CD4-positive, alpha-beta T cell treated with Interleukin-17A for 4 hours (primary cell): ENCODE measurements around the gene UHMK1.
"Not testable (repeated sequence)": the region's sequence is repeated elsewhere in the genome, so short reads cannot be mapped to it uniquely, and the experiment has no call there.

Experiments
- DNase-seq: peaks from one replicate; pipeline ENCODE4 v3.0.0-alpha.2; 2020; ENCODE audit warnings: mixed read lengths

UHMK1 gene, protein sequence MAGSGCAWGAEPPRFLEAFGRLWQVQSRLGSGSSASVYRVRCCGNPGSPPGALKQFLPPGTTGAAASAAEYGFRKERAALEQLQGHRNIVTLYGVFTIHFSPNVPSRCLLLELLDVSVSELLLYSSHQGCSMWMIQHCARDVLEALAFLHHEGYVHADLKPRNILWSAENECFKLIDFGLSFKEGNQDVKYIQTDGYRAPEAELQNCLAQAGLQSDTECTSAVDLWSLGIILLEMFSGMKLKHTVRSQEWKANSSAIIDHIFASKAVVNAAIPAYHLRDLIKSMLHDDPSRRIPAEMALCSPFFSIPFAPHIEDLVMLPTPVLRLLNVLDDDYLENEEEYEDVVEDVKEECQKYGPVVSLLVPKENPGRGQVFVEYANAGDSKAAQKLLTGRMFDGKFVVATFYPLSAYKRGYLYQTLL

DNA sequence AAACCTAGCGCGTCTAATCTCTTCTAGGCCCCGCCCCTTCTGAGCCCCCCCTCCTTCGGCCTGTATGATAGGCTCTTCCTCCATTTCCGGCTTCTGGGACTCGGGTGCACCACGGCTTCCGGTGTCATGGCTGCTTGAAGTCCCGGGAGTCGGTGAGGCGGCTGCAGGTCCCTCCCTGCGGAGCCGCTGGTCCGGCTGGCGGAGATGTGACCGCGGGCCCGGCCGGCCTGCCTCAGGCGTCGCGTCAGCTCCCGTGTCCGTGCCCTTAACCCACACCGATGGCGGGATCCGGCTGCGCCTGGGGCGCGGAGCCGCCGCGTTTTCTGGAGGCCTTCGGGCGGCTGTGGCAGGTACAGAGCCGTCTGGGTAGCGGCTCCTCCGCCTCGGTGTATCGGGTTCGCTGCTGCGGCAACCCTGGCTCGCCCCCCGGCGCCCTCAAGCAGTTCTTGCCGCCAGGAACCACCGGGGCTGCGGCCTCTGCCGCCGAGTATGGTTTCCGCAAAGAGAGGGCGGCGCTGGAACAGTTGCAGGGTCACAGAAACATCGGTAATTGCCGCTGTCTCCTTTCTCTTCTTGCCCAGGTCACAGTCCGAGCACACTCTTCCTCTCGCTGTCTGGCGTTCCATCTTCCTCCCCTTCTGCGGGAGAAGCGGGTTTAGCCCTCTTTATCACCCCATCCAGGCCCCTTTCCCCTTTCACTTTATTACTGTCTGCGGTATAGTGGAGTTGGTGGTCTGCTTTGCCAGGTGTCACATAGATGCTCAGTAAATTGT, at the start of gene UHMK1:
UHMK1 (plus strand) TSS at position 96 of the 773 bp plus-strand sequence; CDS start at position 279, 183 bp downstream.
- DNase-seq: peak; percentile 90

GRCh38 chr1:162454361-162454760, 43.3 kb upstream of the UHMK1 start:
- DNase-seq: not testable (repeated sequence)

DNA sequence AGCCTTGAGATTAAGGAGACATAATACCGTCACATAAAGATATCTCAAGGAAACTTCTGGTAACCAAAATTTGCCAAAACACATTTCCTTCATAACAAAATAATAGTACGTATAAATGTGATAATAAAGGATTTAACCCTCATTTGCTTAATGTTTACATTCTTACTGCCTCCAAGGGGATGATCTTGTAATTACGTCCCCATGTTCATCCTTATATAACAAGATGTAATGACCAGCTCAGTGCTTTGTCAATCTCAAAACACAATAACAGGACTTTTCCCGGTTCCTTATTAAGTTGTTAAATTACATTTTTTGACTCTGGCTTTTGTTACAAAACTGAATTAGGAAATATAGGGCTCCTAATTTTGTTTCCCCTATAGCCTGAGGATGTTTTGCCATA, 41.3 kb upstream of the UHMK1 start:
- no peak for DNase-seq

- no peak for DNase-seq
Observed at GRCh38 chr1:162458236-162458635, 39.4 kb upstream of the UHMK1 start.

DNA sequence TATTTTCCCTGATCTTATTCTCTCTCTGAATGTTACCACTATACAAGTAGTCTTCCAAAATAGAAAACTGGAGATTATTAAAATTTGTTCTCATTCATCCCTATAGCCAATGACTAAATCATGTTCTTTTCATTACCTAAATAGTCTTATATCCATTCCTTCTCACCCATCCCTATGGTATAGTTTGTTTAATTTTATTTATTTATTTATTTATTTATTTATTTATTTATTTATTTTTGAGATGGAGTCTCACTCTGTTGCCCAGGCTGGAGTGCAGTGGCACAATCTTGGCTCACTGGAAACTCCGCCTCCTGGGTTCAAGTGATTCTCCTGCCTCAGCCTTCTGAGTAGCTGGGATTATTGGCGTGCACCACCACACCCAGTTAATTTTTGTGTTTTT, 35.2 kb upstream of the UHMK1 start:
- not testable (repeated sequence) for DNase-seq

- DNase-seq: no peak
Observed at GRCh38 chr1:162463021-162463420, 34.6 kb upstream of the UHMK1 start.

GRCh38 chr1:162466797-162467196, 30.8 kb upstream of the UHMK1 start:
- no peak for DNase-seq

GRCh38 chr1:162470216-162470615, 27.4 kb upstream of the UHMK1 start:
- no peak for DNase-seq

DNA sequence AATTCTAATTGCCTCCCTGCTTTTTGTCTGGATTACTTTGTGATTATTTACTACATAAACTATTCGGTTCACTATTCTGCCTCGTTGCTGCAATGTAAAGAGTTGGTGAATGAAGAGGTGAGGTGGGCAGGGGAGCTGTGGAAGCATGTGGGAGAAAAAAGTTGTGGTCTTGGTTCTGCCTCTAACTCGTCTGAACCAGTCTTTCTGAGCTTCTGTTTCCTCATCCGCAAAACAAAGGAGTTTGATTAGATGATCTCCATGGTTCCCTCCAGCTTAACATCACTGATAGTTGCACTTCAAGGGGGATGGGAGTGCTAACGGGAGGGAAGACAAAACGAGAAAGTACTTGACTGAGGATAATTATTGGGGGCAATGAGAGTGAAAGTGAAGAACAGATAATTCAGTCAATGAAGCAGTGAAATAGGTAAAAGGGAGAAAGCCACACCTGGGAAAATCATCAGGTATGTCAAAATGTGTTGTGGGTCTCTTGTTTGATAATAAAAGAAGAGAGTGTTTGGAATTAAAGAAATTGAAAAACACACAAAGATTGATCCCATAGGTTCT, 26.2 kb upstream of the UHMK1 start:
- DNase-seq: no peak

DNA sequence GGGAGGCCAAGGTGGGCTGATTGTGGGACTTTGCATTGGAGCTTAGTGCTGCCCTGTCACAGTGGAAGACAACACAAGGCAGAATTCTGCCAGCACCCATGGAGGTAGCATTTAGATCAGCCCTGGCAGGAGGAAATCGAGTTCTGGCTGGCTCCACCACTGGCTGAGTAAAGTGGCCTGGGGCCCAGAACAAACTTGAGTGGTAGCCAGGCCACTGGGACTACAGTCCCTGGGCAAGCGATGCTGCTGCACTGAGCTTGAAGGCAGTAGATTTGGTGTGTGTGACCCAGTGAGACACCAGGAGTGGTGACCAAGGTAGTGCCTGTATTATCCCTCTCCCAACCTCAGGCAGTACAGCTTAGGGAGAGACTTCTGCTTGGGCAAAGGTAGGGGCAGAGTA, 22.5 kb upstream of the UHMK1 start:
- no peak for DNase-seq

DNA sequence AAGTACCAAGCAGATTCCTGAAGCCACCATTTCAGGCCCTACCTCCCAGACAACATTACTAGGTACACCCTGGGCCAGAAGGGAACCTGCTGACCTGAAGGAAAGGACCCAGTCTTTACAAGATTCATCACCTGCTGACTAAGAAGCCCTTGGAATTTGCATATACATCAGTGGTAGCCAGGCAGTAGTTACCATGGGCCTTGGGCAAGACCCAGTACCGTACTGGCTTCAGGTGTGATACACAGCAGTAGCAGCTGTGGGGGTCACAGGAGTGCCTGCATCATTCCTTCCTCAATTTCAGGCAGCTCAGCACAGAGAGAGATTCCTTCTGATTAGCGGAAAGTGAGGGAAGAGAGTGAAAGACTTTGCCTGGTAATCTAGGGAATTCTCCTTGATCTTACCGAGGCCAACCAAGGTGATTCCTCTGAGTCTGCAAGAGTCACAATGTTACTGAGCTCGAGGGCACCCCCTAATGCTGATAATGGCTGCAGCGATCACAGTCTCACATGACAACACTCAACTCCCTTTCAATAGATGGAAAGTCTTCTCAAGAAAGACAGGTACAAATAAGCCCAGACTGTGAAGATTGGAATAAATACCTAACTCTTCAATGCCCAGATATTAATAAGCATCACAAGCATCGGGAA, 22.0 kb upstream of the UHMK1 start:
- DNase-seq: no peak

GRCh38 chr1:162476620-162477019, 21.0 kb upstream of the UHMK1 start:
- DNase-seq: no peak

DNA sequence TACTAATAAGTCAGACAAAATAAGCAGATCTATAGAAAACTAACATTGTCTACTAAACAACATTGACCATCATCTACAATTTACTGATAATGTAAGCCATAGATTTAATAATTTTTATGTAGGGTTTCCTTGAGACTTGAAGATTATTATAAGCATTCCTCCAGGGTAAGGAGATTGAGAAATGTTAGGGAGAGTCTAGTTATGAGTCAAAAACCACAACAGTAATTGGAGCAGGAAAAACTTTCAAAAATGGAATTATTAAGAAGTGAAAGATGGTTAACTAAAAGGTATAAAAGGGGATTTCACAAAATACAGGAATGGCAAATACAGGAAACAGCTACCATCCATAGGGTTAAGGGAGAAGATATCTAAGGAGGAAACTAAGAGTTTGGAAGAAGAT, 12.4 kb upstream of the UHMK1 start:
- no peak for DNase-seq

- DNase-seq: no peak
Observed at GRCh38 chr1:162487241-162487640, 10.4 kb upstream of the UHMK1 start.

DNA sequence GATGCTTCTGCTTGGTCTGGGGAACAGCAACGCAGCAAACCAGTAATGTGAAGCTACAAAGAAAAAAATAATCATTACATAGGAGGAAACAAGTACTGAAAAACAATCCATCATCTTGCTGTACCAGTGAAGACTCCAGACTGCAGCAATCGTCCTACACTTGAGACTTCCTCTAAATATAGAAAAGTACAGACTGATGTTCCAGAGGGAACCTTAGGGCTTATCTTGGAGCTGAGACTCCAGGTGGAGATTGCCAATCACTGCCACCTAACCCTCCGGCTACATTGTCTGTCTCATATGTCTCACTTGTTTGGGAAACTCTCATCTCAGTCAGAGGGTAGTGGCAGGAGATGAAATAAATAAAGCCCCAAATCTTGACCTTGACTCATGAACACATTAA, 9.4 kb upstream of the UHMK1 start:
- no peak for DNase-seq

GRCh38 chr1:162495531-162496233, 1.9 kb upstream of the UHMK1 start:
- DNase-seq: not testable (repeated sequence)

DNA sequence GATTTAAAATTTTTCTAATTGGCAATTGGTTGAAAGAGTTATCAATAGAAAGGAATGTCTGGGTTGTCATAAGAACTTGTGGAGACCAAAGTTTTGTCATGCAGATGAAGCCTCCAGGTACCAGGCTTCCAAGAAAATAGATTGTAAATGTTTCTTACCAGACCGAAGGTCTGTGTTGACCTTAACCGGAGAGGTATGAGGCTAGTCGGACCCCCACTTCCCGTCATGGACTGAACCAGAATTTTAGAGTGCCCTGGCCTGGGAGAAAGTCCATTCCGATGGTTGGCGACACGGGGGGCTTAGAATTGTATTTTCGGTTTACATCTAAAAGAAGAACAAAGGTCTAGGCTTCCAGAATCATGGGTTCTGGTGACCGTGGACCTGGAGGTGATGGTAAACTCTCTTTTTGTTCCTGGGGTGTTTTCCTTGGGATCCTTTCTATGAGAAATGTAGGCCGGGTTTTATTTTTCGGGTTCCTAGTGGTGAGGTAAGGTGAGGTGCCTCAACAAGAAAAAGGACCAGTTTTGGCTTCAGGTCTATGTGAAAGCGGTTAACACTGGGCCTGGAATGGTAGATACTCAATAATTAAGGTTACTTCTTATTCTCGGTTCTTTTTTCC, 405 bp upstream of the UHMK1 start:
- DNase-seq: no peak

DNA sequence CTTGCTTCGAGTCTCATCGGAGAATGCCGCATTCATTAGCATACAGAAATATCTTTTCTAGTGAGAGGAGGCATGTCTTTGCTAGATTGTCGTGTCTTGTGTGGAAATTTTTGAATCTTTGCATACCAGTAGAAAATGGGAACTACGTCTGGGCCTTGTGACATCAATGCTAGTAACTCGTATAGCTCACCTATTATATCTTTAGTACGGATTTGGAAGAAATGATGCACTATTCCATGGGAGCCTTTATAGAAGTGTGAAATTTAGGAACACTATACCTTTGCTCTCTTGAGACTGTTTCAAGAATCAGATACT, 835 bp downstream of the UHMK1 start:
- no peak for DNase-seq

- DNase-seq: no peak
Observed at GRCh38 chr1:162500805-162501204, 3.2 kb downstream of the UHMK1 start.

DNA sequence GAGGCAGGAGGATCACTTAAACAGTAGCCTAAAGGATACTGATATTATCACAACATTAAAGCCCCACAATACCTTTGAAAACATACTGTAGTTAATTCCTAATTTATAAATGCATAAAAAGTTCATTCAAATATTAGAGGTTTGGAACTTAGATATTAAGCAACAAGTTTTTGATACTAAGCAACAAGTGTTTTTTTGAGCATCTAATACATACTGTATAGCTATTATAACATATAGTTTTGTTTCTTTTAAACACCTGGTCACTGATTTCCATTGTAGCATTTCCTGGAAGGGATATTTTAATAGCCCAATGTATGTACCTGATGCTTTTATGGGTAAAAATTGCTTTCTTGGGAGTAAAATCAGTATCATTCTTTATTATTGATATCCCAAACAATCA, 4.5 kb downstream of the UHMK1 start:
- no peak for DNase-seq

DNA sequence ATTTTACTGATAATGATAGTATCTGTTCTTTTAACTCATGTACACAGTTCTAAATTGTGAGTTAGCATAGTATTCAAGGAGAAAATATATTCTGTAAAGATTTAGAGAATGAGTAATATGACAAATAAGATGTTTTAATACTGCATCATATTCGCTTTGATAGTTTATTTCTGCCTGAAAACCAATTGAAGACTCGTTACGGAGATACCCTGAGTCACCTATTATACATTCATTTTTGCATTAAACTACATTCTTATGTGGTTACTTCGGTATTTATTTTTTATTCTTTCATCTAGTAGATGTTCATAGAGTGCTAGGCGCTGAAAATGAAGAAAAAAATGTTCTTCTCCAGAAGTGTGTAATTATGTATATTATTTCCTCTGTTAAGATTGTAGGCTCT, 5.3 kb downstream of the UHMK1 start:
- no peak for DNase-seq

DNA sequence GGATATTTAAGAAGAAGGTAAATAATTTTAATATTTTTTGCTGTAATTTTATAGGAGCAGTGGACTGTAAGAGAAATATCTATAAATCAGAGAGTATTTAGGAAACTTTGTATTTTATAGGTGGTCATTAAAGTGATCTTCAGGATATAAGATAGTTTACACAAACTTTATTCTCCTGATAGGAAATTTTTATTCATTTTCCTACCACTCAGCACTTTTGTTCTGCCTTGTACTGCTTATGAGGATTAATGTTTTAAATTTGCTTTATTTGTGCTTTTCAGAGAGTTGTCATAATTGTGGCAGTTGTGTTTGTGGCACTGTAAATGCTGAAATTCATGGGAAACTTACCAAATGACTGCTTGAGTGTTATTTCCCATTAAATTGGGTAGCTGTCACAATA, 29.7 kb downstream of the UHMK1 start:
- no peak for DNase-seq
